CD4-positive, alpha-beta T cell treated with Interleukin-12 subunit alpha and Interleukin-12 subunit beta, for 1 hour (primary cell): Measurements from ENCODE around the gene SNTA1.
"Not testable (repeated sequence)": the region's sequence is repeated elsewhere in the genome, so short reads cannot be mapped to it uniquely, and the experiment has no call there.

Source experiments
- DNase-seq: peaks from one replicate; pipeline ENCODE4 v3.0.0-alpha.2; 2020

Gene SNTA1

GRCh38 chr20:33391722-33392415 lies 51.7 kb downstream of the SNTA1 start:
- DNase-seq = no peak

- DNase-seq = not testable (repeated sequence)
Measured at GRCh38 chr20:33389326-33389725, 54.2 kb downstream of the SNTA1 start.

GRCh38 chr20:33388268-33388667 lies 55.3 kb downstream of the SNTA1 start:
- DNase-seq = no peak

- DNase-seq = no peak
Measured at GRCh38 chr20:33387177-33387576, 56.4 kb downstream of the SNTA1 start.

GRCh38 chr20:33386673-33387072 lies 56.9 kb downstream of the SNTA1 start:
- no peak for DNase-seq

GRCh38 chr20:33377366-33377765 lies 66.2 kb downstream of the SNTA1 start:
- peak; percentile 18 for DNase-seq

- DNase-seq = no peak
Measured at GRCh38 chr20:33373735-33374605, 69.6 kb downstream of the SNTA1 start.

- DNase-seq = no peak
Measured at GRCh38 chr20:33372993-33373441, 70.5 kb downstream of the SNTA1 start.

GRCh38 chr20:33370291-33370690 lies 73.3 kb downstream of the SNTA1 start:
- peak; percentile 86 for DNase-seq

- no peak for DNase-seq
Measured at GRCh38 chr20:33362898-33363297, 80.7 kb downstream of the SNTA1 start.

- DNase-seq = no peak
Measured at GRCh38 chr20:33359399-33360261, 83.9 kb downstream of the SNTA1 start.
